H1 (cell line): ENCODE data around the gene TLE1. TPM values are rescaled to one million over a fixed set of nuclear protein-coding genes. Genes with fewer than 3 reads are reported as not detected.

Experiments used
- BCL11A ChIP-seq, 2 experiments: IDR thresholded peaks; one replicate each; pipeline ENCODE4 v1.6.1; 2011; ENCODE audit warnings: low read depth in 2 of 2, low read length in 2 of 2, mild to moderate bottlenecking in 2 of 2
- CHD2 ChIP-seq: IDR thresholded peaks from 2 replicates; pipeline ENCODE4 v1.6.1; 2012; ENCODE audit warnings: low read length, improper control_type of control experiment
- E2F6 ChIP-seq: IDR thresholded peaks from 2 replicates; pipeline ENCODE4 v1.6.1; 2012; ENCODE audit warnings: inconsistent platforms
- EZH2 ChIP-seq: fragments of 200-600 bp; sonication (generic); IDR thresholded peaks from 2 replicates; pipeline ENCODE4 v1.7.1; 2012; ENCODE audit warnings: low read depth, mild to moderate bottlenecking, moderate library complexity, low read length, inconsistent platforms; ENCODE audit not compliant: severe bottlenecking
- JUN ChIP-seq: IDR thresholded peaks from 2 replicates; pipeline ENCODE4 v1.6.1; 2011; ENCODE audit warnings: low read depth, mild to moderate bottlenecking, improper control_type of control experiment, low read length
- KDM5A ChIP-seq: fragments of 200-600 bp; IDR thresholded peaks from 2 replicates; pipeline ENCODE4 v1.7.1; 2012; ENCODE audit warnings: mild to moderate bottlenecking, low read length, inconsistent platforms, mixed read lengths
- SIRT6 ChIP-seq: IDR thresholded peaks from one replicate; pipeline ENCODE4 v1.7.1; 2012; ENCODE audit warnings: low read length, inconsistent platforms
- TCF12 ChIP-seq: IDR thresholded peaks from 2 replicates; pipeline ENCODE4 v1.6.1; 2011; ENCODE audit warnings: low read depth, mild to moderate bottlenecking, low read length
- polyA plus RNA-seq, 7 experiments: library from polyadenylated mRNA; depleted of rRNA in 3 of 7; stranded (reverse) in 5 of 7; unstranded in 2 of 7; fragments of >200 nt in 5 of 7; fragments of 200-250 nt in 2 of 7; gene quantifications; 1 replicate in 5 of 7; 2 replicates in 1 of 7; 4 replicates in 1 of 7; pipeline versions ENCODE4 v1.2.1 to v1.2.3, GENCODE V29; 2011 to 2013; ENCODE audit warnings: missing spikeins in 2 of 7, mixed read lengths in 2 of 7
- total RNA-seq: library from RNA; stranded (reverse); fragmentation: NEBNext Ultra II Directional; extraction: Animal tissue kit (Norgen Biotek cat#: 25700); gene quantifications from 2 replicates; pipeline ENCODE4 v1.2.1, GENCODE V29; 2021

Gene TLE1
- total and polyA plus RNA-seq, 2 of the 8 experiments (the other 6 are each of a cell fraction or from before 2014, with no cell fraction given), result 81.8 to 91.6 TPM

GRCh38 chr9:81590688-81591087 lies 98.7 kb downstream of the TLE1 start (continued):
- TF ChIP-seq CHD2, result no peak
- TF ChIP-seq SIRT6, result no peak
- no peak for TF ChIP-seq JUN
- TF ChIP-seq BCL11A (IDR thresholded peaks at IDR 0.05; ENCODE audit: low read depth in 2 of 2, low read length in 2 of 2), result no peak
- TF ChIP-seq KDM5A, result no peak
- TF ChIP-seq E2F6, result no peak
- TF ChIP-seq EZH2, result no peak
- no peak for TF ChIP-seq TCF12
